HG03520 (cell line): Measurements from ENCODE around the gene TTC32.

Experiments
- ATAC-seq: cut with Tn5 transposase; IDR thresholded peaks from one replicate; pipeline ENCODE4 v1.9.1; 2021; ENCODE audit warnings: mild to moderate bottlenecking, moderate library complexity; ENCODE audit not compliant: unreplicated experiment

TTC32 gene

GRCh38 chr2:19854596-19855541 is 46.9 kb downstream of the TTC32 start:
- no peak for ATAC-seq

- no peak for ATAC-seq
Measured at GRCh38 chr2:19851116-19851695, 50.6 kb downstream of the TTC32 start.

GRCh38 chr2:19850056-19851050 is 51.4 kb downstream of the TTC32 start:
- no peak for ATAC-seq

GRCh38 chr2:19848952-19849351 is 52.8 kb downstream of the TTC32 start:
- no peak for ATAC-seq

GRCh38 chr2:19848029-19848750 is 53.6 kb downstream of the TTC32 start:
- ATAC-seq, result no peak

GRCh38 chr2:19847486-19847885 is 54.3 kb downstream of the TTC32 start:
- no peak for ATAC-seq
